HepG2 (cell line): ENCODE results near the gene GTF2H4. TPM values are rescaled to one million over a fixed set of nuclear protein-coding genes. Genes with fewer than 3 reads are reported as not detected.

Experiments used
- ARID2 ChIP-seq: sonication (generic); formaldehyde crosslinking; IDR thresholded peaks from 2 replicates; pipeline ENCODE4 v1.8.1; 2022; ENCODE audit warnings: mild to moderate bottlenecking, missing genetic modification reagents, borderline replicate concordance
- BCL6 ChIP-seq: IDR thresholded peaks from 2 replicates; pipeline ENCODE4 v1.6.1; 2016; ENCODE audit warnings: missing genetic modification reagents, missing compliant biosample characterization
- FOXC1 ChIP-seq: sonication (generic); formaldehyde crosslinking; IDR thresholded peaks from 2 replicates; pipeline ENCODE4 v1.8.0; 2022; ENCODE audit warnings: mild to moderate bottlenecking, missing genetic modification reagents, borderline replicate concordance
- FOXK1 ChIP-seq: sonication (generic); formaldehyde crosslinking; IDR thresholded peaks from 2 replicates; pipeline ENCODE4 v1.4.0; 2020; ENCODE audit warnings: low read depth, missing genetic modification reagents, borderline replicate concordance
- GZF1 ChIP-seq: sonication (generic); formaldehyde crosslinking; IDR thresholded peaks from 2 replicates; pipeline ENCODE4 v1.5.1; 2020; ENCODE audit warnings: mild to moderate bottlenecking, missing genetic modification reagents
- HMG20A ChIP-seq: IDR thresholded peaks from 2 replicates; pipeline ENCODE4 v1.6.1; 2016; ENCODE audit warnings: borderline replicate concordance
- HNF4A ChIP-seq: sonication (generic); formaldehyde crosslinking; IDR thresholded peaks from 2 replicates; pipeline ENCODE4 v1.4.0; 2020; ENCODE audit warnings: missing genetic modification reagents
- POLR2A ChIP-seq, 2 experiments: IDR thresholded peaks; 2 replicates each; pipeline ENCODE4 v1.6.1; 2011; ENCODE audit warnings: low read depth in 2 of 2, low read length in 2 of 2, mild to moderate bottlenecking in 1 of 2, moderate library complexity in 1 of 2; ENCODE audit not compliant: insufficient read depth in 1 of 2
- RAD51 ChIP-seq: fragments of 450-650 bp; IDR thresholded peaks from 2 replicates; pipeline ENCODE4 v1.6.1; 2016; ENCODE audit warnings: borderline replicate concordance
- RELA ChIP-seq: sonication (generic); formaldehyde crosslinking; IDR thresholded peaks from 2 replicates; pipeline ENCODE4 v1.4.0; 2020; ENCODE audit warnings: missing genetic modification reagents
- SALL2 ChIP-seq: sonication (generic); formaldehyde crosslinking; IDR thresholded peaks from 2 replicates; pipeline ENCODE4 v1.8.1; 2023; ENCODE audit warnings: mild to moderate bottlenecking, missing genetic modification reagents, inconsistent platforms
- TARDBP ChIP-seq: sonication (generic); formaldehyde crosslinking; IDR thresholded peaks from 2 replicates; pipeline ENCODE4 v1.8.0; 2022; ENCODE audit warnings: mild to moderate bottlenecking, missing genetic modification reagents
- YEATS2 ChIP-seq: sonication (generic); formaldehyde crosslinking; IDR thresholded peaks from 2 replicates; pipeline ENCODE4 v1.4.0; 2020; ENCODE audit warnings: missing genetic modification reagents, borderline replicate concordance
- ZKSCAN1 ChIP-seq: fragments of 150-350 bp; IDR thresholded peaks from 2 replicates; pipeline ENCODE4 v1.6.1; 2014; ENCODE audit warnings: low read length
- ZMYM4 ChIP-seq: sonication (generic); formaldehyde crosslinking; IDR thresholded peaks from 2 replicates; pipeline ENCODE4 v1.8.1; 2023; ENCODE audit warnings: mild to moderate bottlenecking, missing genetic modification reagents
- ZNF142 ChIP-seq: sonication (generic); formaldehyde crosslinking; IDR thresholded peaks from 2 replicates; pipeline ENCODE4 v1.4.0; 2020; ENCODE audit warnings: missing genetic modification reagents
- ZNF17 ChIP-seq: sonication (generic); formaldehyde crosslinking; IDR thresholded peaks from 2 replicates; pipeline ENCODE4 v1.5.0; 2020; ENCODE audit warnings: mild to moderate bottlenecking, missing genetic modification reagents
- ZNF264 ChIP-seq: sonication (generic); formaldehyde crosslinking; IDR thresholded peaks from 2 replicates; pipeline ENCODE4 v1.4.0; 2020; ENCODE audit warnings: missing genetic modification reagents
- ZNF274 ChIP-seq: sonication (generic); formaldehyde crosslinking; IDR thresholded peaks from 2 replicates; pipeline ENCODE4 v1.5.1; 2020; ENCODE audit warnings: mild to moderate bottlenecking, missing genetic modification reagents
- ZNF468 ChIP-seq: sonication (generic); formaldehyde crosslinking; IDR thresholded peaks from 2 replicates; pipeline ENCODE4 v1.8.0; 2022; ENCODE audit warnings: mild to moderate bottlenecking, moderate library complexity, missing genetic modification reagents
- ZNF549 ChIP-seq: sonication (generic); formaldehyde crosslinking; IDR thresholded peaks from 2 replicates; pipeline ENCODE4 v1.5.0; 2020; ENCODE audit warnings: missing genetic modification reagents
- ZNF558 ChIP-seq: sonication (generic); formaldehyde crosslinking; IDR thresholded peaks from 2 replicates; pipeline ENCODE4 v1.9.0; 2022; ENCODE audit warnings: mild to moderate bottlenecking, missing genetic modification reagents, borderline replicate concordance
- ZNF619 ChIP-seq: sonication (generic); formaldehyde crosslinking; IDR thresholded peaks from 2 replicates; pipeline ENCODE4 v1.4.0; 2020; ENCODE audit warnings: mild to moderate bottlenecking, missing genetic modification reagents
- polyA plus RNA-seq, 8 experiments: library from polyadenylated mRNA; depleted of rRNA in 3 of 8; stranded (reverse) in 7 of 8; unstranded in 1 of 8; fragments of >200 nt; fragmentation: Illumina TruSeq in 4 of 8; extraction: Trizol in 4 of 8; gene quantifications; 2 replicates each; pipeline versions ENCODE4 v1.2.1 to v1.2.3, GENCODE V29; 2011 to 2016; ENCODE audit warnings: low read depth in 4 of 8, missing spikeins in 1 of 8, mixed read lengths in 1 of 8; ENCODE audit not compliant: insufficient read depth in 1 of 8
- total RNA-seq, 5 experiments: library from RNA; depleted of rRNA; stranded (reverse); fragments of >200 nt; fragmentation: Illumina TruSeq; extraction: Trizol; gene quantifications; 2 replicates each; pipeline ENCODE4 v1.2.3, GENCODE V29; 2016; ENCODE audit warnings: low read depth in 1 of 5
- TF ChIP-seq, protein P1 (sequence below): sonication (generic); formaldehyde crosslinking; conservative IDR thresholded peaks from 2 replicates; pipeline ENCODE4 v1.4.0; 2020; ENCODE audit warnings: missing genetic modification reagents

GTF2H4 gene
- total and polyA plus RNA-seq, 2 of the 13 experiments (the other 11 are each of a cell fraction or from before 2014, with no cell fraction given): 15.9 to 49.3 TPM

DNA sequence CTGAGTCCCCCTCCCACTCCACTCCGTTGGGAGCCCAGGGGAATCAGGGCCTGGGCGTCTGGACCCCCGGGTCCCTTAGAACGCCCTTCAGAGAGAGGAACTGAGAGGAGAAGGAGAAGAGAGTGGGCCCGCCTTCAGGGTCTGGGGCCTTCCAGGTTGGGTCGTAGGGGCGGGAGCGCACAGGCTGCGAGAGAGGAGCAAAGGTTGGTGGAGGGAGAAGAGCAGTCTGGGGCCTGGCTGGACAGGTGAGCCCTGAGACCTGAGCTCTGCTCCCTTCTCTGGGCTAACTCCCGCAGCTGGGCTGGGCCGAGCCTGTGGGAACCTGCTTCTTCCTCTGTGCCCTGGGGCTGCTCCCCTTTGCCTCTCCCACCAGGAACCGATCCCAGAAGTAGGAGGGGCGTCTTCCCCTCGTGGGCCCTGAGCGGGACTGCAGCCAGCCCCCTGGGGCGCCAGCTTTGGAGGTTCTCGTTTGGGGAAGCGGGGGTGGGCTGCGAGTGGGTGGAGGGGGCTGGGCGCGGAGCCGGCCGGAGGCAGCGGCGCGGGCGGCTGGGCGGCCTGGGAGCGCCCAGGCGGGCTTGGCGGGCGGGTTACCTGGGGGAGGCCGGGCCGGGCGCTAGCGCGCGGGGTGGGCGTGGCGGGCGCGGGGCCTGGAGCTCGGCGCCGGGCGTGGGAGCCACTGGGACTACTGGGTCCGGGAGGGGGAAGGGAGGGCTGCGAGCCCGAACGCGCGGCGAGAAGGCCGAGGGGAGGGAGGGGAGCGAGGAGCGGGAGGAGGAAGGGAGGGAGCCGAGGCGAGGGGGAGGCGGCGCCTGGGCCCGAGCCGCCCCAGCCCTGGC lies 24.1 kb upstream of the GTF2H4 start, which contains the start of gene DDR1 (continued):
- TF ChIP-seq ZMYM4 (no peak), POLR2A (IDR thresholded peaks at IDR 0.05; ENCODE audit: insufficient read depth in 1 of 2, low read depth in 2 of 2, low read length in 2 of 2) (no peak), HNF4A (CRISPR knock-in tag) (peak; percentile 63; the same call in 1 of the 2 replicates), ZNF264 (CRISPR knock-in tag) (peak; percentile 49; the same call in 1 of the 2 replicates), GZF1 (CRISPR knock-in tag) (peak; percentile 18; the same call in 1 of the 2 replicates), ZNF274 (peak; percentile 77; the same call in 1 of the 2 replicates), YEATS2 (CRISPR knock-in tag) (no peak), ZNF619 (CRISPR knock-in tag) (no peak), FOXK1 (CRISPR knock-in tag) (no peak), ZNF549 (CRISPR knock-in tag) (0 out of 2 replicates have a peak, but pooled peaks have one; percentile 21), RAD51 (no peak), RELA (CRISPR knock-in tag) (no peak), ZNF142 (CRISPR knock-in tag) (no peak), TARDBP (no peak), ARID2 (no peak), ZKSCAN1 (no peak), ZNF17 (CRISPR knock-in tag) (no peak), ZNF468 (CRISPR knock-in tag) (no peak), ZNF558 (CRISPR knock-in tag) (no peak), SALL2 (no peak), BCL6 (CRISPR knock-in tag) (no peak), HMG20A (CRISPR knock-in tag) (no peak; the same call in 1 of the 2 replicates), FOXC1 (no peak)
- TF ChIP-seq, protein P1, sequence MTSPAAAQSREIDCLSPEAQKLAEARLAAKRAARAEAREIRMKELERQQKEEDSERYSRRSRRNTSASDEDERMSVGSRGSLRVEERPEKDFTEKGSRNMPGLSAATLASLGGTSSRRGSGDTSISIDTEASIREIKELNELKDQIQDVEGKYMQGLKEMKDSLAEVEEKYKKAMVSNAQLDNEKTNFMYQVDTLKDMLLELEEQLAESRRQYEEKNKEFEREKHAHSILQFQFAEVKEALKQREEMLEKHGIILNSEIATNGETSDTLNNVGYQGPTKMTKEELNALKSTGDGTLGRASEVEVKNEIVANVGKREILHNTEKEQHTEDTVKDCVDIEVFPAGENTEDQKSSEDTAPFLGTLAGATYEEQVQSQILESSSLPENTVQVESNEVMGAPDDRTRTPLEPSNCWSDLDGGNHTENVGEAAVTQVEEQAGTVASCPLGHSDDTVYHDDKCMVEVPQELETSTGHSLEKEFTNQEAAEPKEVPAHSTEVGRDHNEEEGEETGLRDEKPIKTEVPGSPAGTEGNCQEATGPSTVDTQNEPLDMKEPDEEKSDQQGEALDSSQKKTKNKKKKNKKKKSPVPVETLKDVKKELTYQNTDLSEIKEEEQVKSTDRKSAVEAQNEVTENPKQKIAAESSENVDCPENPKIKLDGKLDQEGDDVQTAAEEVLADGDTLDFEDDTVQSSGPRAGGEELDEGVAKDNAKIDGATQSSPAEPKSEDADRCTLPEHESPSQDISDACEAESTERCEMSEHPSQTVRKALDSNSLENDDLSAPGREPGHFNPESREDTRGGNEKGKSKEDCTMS (CRISPR knock-in tag): no peak
